HG02571 (cell line): ENCODE data around the gene NLRP11.

Source experiments
- ATAC-seq: cut with Tn5 transposase; IDR thresholded peaks from one replicate; pipeline ENCODE4 v1.9.1; 2021; ENCODE audit warnings: mild to moderate bottlenecking, moderate library complexity; ENCODE audit not compliant: unreplicated experiment

NLRP11 gene

GRCh38 chr19:55831846-55832245 lies at the start of gene NLRP11:
Gene NLRP11 (minus strand): TSS chr19:55831999. CDS start chr19:55818174, 13,825 bp downstream.
- ATAC-seq, result no peak

GRCh38 chr19:55877211-55877610 lies 45.4 kb upstream of the NLRP11 start:
- no peak for ATAC-seq

DNA sequence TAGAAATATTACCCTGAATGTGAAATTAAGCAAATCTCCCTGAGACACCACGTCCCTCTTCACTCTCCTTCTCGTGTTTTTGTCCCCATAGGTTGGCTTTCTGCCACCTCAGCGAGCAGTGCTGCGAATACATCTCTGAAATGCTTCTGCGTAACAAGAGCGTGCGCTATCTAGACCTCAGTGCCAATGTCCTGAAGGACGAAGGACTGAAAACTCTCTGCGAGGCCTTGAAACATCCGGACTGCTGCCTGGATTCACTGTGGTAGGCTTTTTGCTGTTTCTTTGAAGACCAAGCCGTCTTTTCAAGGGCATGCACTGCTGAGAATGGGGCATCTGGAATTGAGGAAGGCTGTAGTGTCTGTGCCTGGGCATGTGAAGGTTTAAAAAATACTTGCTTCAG lies 38.9 kb upstream of the NLRP11 start:
- no peak for ATAC-seq

DNA sequence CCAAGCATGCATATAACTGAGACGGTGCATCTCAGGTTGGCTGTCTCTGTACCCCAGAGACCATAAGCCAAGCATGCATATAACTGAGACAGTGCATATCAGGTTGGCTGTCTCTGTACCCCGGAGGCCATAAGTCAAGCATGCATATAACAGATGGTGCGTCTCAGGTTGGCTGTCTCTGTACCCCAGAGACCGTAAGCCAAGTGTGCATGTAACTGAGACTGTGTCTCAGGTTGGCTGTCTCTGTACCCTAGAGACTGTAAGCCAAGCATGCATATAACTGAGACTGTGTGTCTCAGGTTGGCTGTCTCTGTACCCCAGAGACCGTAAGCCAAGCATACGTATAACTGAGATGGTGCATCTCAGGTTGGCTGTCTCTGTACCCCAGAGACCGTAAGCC lies 35.3 kb upstream of the NLRP11 start:
- no peak for ATAC-seq

GRCh38 chr19:55866521-55866920 lies 34.7 kb upstream of the NLRP11 start:
- no peak for ATAC-seq

DNA sequence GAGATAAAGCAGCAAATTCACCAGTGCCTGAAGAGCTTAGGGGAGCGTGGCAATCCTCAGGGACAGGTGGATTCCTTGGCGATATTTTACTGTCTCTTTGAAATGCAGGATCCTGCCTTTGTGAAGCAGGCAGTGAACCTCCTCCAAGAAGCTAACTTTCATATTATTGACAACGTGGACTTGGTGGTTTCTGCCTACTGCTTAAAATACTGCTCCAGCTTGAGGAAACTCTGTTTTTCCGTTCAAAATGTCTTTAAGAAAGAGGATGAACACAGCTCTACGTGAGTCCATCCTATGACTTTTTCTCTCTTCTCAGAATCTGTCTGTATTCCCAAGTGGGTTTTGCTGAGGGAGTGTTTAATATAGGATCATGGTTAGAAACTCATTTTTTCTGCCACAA lies 27.2 kb upstream of the NLRP11 start:
- ATAC-seq, result no peak

GRCh38 chr19:55858401-55858800 lies 26.6 kb upstream of the NLRP11 start:
- ATAC-seq, result no peak

DNA sequence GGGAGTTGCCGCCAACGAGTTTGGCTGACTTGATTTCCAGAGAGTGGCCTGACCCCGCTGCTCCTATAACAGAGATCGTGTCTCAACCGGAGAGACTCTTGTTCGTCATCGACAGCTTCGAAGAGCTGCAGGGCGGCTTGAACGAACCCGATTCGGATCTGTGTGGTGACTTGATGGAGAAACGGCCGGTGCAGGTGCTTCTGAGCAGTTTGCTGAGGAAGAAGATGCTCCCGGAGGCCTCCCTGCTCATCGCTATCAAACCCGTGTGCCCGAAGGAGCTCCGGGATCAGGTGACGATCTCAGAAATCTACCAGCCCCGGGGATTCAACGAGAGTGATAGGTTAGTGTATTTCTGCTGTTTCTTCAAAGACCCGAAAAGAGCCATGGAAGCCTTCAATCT lies 26.2 kb upstream of the NLRP11 start:
- ATAC-seq, result no peak

- no peak for ATAC-seq
These were observed 25.4 kb upstream of the NLRP11 start for GRCh38 chr19:55857149-55857548.

DNA sequence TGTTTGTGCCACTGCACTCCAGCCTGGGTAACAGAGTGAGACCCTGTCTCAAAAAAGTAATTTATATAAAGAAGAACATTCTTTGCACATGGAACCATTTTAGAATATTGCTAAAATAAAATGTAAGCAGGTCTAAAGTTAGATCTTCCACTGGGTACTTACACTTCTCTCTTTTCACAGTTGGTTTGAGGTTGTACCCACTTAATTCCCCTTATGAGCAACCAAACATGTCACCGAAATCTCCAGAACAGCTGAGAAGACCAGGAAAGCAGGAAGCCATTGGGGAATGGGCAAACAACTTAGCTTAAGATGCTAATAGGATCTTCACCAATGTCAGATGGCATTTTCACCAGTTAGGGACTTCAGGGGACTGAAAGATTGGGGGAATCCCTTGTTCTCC lies 23.4 kb upstream of the NLRP11 start:
- no peak for ATAC-seq

DNA sequence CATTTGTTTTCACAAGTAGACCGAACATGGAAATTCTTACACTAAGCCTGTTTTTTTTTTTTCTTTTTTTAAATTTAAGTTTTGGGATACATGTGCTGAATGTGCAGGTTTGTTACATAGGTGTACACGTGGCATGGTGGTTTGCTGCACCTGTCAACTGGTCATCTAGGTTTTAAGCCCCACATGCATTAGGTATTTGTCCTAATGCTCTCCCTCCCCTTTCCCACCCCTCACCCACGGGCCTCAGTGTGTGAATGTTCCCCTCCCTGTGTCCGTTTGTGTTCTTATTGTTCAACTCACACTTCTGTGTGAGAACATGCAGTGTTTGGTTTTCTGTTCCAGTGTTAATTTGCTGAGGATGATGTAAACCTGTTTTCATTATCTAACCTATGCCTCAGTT lies 7.1 kb upstream of the NLRP11 start:
- no peak for ATAC-seq

GRCh38 chr19:55838251-55838650 lies 6.5 kb upstream of the NLRP11 start:
- ATAC-seq, result no peak

GRCh38 chr19:55836340-55836739 lies 4.5 kb upstream of the NLRP11 start, which contains the start of gene NLRP4:
Gene NLRP4 (plus strand): TSS chr19:55836540. CDS start chr19:55852081, 15,541 bp downstream.
- ATAC-seq, result no peak

- no peak for ATAC-seq
These were observed 877 bp upstream of the NLRP11 start for GRCh38 chr19:55832676-55833075.

DNA sequence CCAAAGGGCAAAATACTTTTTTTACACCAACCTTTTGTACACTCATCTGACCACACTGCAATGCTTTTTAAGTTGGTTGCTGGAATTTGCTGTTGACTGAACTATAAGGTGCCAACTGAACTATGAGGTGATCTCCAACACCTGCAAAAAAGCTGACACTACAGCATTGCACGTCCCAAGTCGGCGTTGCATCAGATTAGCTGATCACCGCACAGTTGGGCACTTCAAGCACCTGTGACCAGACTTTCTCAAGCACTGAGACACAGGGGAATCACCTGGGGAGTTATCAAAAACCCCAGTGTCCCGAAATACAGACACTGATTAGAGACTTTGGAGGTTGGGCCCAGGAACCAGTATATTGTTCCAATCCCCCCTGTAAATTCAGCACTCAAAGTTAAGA lies 1.1 kb downstream of the NLRP11 start:
- no peak for ATAC-seq

GRCh38 chr19:55820037-55820436 lies 11.8 kb downstream of the NLRP11 start:
- no peak for ATAC-seq

- no peak for ATAC-seq
These were observed 17.9 kb downstream of the NLRP11 start for GRCh38 chr19:55813906-55814305.

DNA sequence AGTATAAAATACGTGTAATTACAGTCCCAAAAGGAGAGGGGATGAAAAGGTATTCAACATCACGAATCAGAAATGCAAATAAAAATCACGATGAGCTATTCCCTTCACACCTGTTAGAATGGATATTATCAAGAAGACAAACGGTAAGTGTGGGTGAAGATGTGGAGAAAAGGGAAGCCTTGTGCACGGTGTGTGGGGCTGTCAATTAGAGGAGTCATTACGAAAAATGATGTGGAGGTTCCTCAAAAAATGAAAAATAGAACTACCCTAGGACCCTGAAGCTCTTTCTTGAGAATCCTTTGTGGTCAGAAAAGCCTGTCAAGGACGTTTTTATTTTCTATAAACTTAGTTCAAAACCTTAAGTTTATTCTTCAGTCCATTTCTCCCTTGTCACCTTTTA lies 19.4 kb downstream of the NLRP11 start:
- no peak for ATAC-seq

DNA sequence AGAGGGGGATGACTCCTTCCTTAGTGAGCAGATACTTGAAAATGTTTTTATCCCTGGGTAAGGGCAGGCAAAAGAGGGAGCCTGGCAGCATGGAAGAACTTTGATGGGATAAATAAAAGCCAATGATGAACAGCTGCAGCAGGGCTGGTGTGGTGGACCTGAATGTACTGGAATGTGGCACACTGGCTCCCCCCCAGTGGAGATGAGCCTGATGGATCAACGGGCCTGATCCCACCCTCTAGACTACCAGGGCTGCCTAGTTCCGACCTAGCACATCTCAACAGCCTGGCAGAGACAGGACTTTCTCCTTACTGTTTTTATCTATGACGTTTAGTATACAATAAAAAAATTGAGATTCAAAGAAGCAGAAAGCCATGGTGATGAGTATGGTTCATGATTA lies 20.5 kb downstream of the NLRP11 start:
- no peak for ATAC-seq

DNA sequence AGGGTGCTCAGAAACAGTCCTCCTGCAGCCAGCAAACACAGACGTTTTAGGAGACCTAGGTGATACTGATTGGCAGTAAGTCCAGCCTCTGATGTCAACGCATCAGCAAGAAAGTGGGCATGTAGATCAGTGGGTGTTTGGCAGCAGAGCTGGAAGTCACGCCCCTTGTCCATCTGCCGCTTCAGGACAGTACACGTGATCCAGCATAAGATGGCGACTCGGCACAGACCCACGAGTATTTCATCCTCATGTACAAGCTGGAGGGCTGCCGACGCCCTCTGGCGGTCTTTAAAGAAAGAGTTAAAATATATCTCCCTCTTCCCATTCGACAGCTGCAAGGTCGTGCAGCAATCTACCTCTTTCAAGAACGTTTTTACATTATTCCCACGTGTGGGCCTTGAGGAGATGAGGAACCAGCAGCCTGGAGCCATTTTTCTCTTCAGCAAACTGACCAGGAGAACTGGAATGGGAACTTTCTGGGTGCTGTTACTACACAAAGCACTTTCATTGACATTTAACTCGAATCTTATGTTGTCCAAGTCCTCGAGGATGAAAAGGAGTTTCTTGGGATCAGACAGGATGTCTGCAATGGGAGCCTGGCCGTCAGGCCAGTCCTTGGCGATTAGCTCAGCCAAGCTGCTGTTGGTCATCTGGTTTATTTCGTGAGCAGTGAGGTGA lies 22.3 kb downstream of the NLRP11 start:
- ATAC-seq, result no peak

DNA sequence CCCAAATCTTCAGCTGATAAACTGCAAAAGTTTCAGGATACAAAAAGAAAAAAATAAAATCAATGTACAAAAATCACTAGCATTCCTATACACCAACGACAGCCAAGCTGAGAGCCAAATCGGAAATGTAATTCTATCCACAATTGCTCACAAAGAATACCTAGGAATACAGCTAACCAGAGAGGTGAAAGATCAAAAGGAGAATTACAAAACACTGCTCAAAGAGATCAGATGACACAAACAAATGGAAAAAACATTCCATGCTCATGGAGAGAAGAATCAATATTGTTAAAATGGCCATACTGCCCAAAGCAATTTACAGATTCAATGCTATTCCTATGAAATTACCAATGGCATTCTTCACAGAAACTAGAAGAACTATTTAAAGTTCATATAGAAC lies 29.5 kb downstream of the NLRP11 start:
- ATAC-seq, result no peak

DNA sequence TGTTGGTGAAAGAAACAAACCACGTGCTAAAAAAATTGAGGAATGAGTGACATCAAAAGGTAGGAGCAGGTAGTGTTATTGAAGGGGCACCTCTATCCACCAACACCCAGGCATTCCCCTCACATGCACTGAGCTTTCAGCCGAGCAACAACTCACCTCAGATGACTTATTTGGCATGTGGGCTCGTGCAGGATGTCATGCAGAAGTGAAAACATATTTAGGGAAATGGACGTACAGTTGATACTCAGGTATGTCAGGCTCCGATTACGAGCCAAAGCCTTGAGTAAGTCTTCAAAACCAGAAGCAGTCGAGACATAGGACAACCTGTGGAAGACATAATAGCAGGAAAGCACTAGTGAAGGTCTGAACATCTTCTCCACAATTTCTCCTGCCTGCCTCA lies 30.4 kb downstream of the NLRP11 start:
- no peak for ATAC-seq

GRCh38 chr19:55795021-55795420 lies 36.8 kb downstream of the NLRP11 start:
- no peak for ATAC-seq
